K562 (cell line): Measurements from ENCODE around the gene DEGS2.

ENCODE experiments used
- CBX5 ChIP-seq: IDR thresholded peaks from 2 replicates; pipeline ENCODE4 v1.6.1; 2014; ENCODE audit warnings: low read depth, borderline replicate concordance
- FOXA3 ChIP-seq, 2 experiments: fragments of 450-650 bp in 1 of 2; sonication (generic) in 1 of 2; formaldehyde crosslinking; IDR thresholded peaks in 1 of 2; conservative IDR thresholded peaks in 1 of 2; 2 replicates each; pipeline versions ENCODE4 v1.4.0 to v1.8.0; 2020 to 2022; ENCODE audit warnings: mild to moderate bottlenecking in 2 of 2, missing genetic modification reagents in 1 of 2
- POLR2AphosphoS5 ChIP-seq: IDR thresholded peaks from 2 replicates; pipeline ENCODE4 v1.6.1; 2011; ENCODE audit warnings: mild to moderate bottlenecking, low read depth, low read length, moderate library complexity; ENCODE audit not compliant: control insufficient read depth, insufficient read depth
- RNF2 ChIP-seq: sonication (generic); IDR thresholded peaks from 2 replicates; pipeline ENCODE4 v1.6.1; 2016
- SREBF2 ChIP-seq: sonication (generic); formaldehyde crosslinking; IDR thresholded peaks from 2 replicates; pipeline ENCODE4 v1.4.0; 2020; ENCODE audit warnings: mild to moderate bottlenecking, missing genetic modification reagents

GRCh38 chr14:100131181-100131580 lies 28.3 kb downstream of the DEGS2 start:
- no peak for TF ChIP-seq RNF2
- TF ChIP-seq FOXA3 (CRISPR knock-in tag; conservative IDR thresholded peaks at IDR 0.05 in 1 of 2, IDR thresholded peaks at IDR 0.05 in 1 of 2): no peak
- TF ChIP-seq SREBF2 (CRISPR knock-in tag): no peak
- no peak for TF ChIP-seq POLR2AphosphoS5
- TF ChIP-seq CBX5: no peak
